Right cardiac atrium (tissue), 5 donors: ENCODE measurements around the gene CPNE4. TPM values are rescaled to one million over a fixed set of nuclear protein-coding genes. Genes with fewer than 3 reads are reported as not detected.
"Not testable (repeated sequence)": the region's sequence is repeated elsewhere in the genome, so short reads cannot be mapped to it uniquely, and the experiment has no call there.

Experiments
- ATAC-seq, 2 donors: fragments of 200-7000 bp; cut with Tn5 transposase; one replicate each; pipeline versions ENCODE4 v1.8.0 to v1.9.1; 2020; ENCODE audit warnings: moderate library complexity in 2 of 2, mild to moderate bottlenecking in 1 of 2
- DNase-seq, 3 donors: peaks; one replicate each; pipeline ENCODE4 v3.0.0-alpha.2; 2020
- H3K27ac ChIP-seq: one replicate; pipeline ENCODE4 v1.5.1; 2013; ENCODE audit warnings: mild to moderate bottlenecking, low read length, control low read depth, moderate library complexity
- H3K27me3 ChIP-seq: one replicate; pipeline ENCODE4 v1.6.1; 2013; ENCODE audit not compliant: control insufficient read depth, insufficient read depth
- H3K4me1 ChIP-seq: one replicate; pipeline ENCODE4 v1.6.1; 2013; ENCODE audit warnings: low read length; ENCODE audit not compliant: control insufficient read depth, insufficient read depth
- H3K4me3 ChIP-seq: one replicate; pipeline ENCODE4 v1.5.1; 2013; ENCODE audit warnings: low read length, control low read depth
- H3K9me3 ChIP-seq: one replicate; pipeline ENCODE4 v1.6.1; 2013; ENCODE audit warnings: low read length; ENCODE audit not compliant: control insufficient read depth
- WGBS: extraction: QIAGEN DNeasy Blood & Tissue Kit; methylation state at CpG from one replicate; pipeline ENCODE4 v1.1.7; 2013; 5-methylcytosine and 5-hydroxymethylcytosine counted together
- intact Hi-C, 4 donors: fragments of 100-400 bp; cut with DNase I; formaldehyde crosslinking; loops; one replicate each; pipeline versions ENCODE4 v1.11.0 to v1.14.0; 2022 to 2023
- polyA plus RNA-seq: library from polyadenylated mRNA; stranded (reverse); fragments of 200-250 nt; gene quantifications from one replicate; pipeline ENCODE4 v1.2.3, GENCODE V29; 2013
- total RNA-seq, 4 donors: library from RNA; stranded (reverse); fragmentation: NEBNext Ultra II Directional; extraction: Animal tissue kit (Norgen Biotek cat#: 25700); gene quantifications; one replicate each; pipeline ENCODE4 v1.2.1, GENCODE V29; 2021
- donor health status: healthy with polysubstance abuse.
- donor health status: DM: no; HTN: yes; CAD: no.
- donor health status: DM: no; HTN: no; CAD: no.
- donor health status: DM: no; HTN: yes; CAD: no; lungs with severe emphysema.
- donor health status: DM: yes; HTN: yes; CAD: no.

Gene CPNE4
- total and polyA plus RNA-seq, 5 donors: 0.79 to 9.6 (median 2.1) TPM

DNA sequence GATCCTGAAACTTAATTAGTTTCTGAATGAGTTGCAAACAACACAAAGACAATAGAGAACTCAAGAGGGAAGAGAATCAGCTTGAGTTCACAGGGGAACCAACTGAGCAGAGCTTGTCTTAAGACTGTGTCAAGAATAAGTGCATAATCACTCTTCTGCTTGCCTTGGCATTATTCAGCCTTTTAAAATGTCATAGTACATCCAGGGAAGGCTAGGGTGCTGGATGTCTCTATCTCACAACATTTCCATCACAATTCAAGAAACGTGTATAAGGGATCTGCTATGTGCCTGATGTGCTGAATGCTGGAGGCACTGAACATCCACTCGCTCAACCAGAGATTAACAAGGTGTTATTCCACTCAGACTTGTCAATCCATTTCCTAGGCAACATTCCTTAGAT lies 122.6 kb downstream of the CPNE4 start:
- 44% methylated on average over 2 of the region's 2 CpGs for WGBS
- Histone ChIP-seq H3K4me1 (no peaks in the 10 kb centered on the region), H3K27ac (no peak overlapping the region), H3K4me3 (no peak overlapping the region), H3K9me3 (no peaks in the 10 kb centered on the region), H3K27me3 (no peaks in the 10 kb centered on the region)
- intact Hi-C loops: no loop called here
- ATAC-seq: no peak
- no peak for DNase-seq

DNA sequence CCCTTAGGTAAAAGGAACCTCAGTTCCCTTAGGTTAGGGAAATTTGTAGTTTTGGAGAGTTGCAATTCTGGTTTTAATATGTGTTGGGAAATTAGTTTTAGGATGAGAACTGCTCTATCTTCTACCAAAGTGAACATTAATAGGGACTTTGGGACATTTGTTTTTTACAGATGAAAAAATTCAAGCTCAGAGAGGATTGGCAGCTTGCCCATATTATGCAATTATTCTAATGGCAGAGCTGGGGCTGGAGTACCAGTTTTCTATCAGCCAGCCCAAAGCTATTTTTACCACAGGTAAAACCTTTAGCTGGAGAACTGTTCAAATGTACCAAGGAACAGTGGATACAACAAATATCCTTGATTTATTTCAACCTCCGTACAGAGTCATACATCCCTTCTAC lies 127.0 kb downstream of the CPNE4 start:
- H3K4me3 ChIP-seq: no peak overlapping the region
- no peaks in the 10 kb centered on the region for H3K27me3 ChIP-seq
- DNase-seq (no peak), ATAC-seq (no peak)
- no peaks in the 10 kb centered on the region for H3K9me3 ChIP-seq
- intact Hi-C loops: no loop called here
- 64% methylated on average over 1 of the region's 1 CpG for WGBS
- H3K4me1 ChIP-seq: no peaks in the 10 kb centered on the region
- H3K27ac ChIP-seq: no peak overlapping the region

DNA sequence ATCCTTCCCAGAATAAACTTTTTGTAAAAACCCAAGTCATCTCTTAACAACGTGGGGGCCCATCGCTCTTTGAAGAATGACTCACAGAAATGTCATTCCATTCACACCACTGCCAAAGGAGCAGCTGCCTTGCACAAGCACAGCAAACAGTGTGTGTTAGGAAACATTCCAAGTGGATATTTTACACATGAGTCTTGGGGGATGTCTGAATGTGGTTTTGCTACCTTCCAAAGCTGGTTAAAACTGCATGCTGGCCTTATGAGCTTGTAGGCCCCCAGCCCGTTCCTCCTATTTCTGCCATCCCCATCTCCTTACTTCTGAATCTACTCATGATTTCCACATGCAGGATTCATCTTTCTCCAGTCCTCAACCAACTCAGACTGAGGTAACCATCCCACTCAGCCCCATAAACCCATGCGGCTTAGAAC lies 130.8 kb downstream of the CPNE4 start:
- no peak overlapping the region for H3K4me3 ChIP-seq
- DNase-seq (no peak), ATAC-seq (no peak)
- 71% methylated on average over 4 of the region's 4 CpGs for WGBS
- H3K4me1 ChIP-seq: no peaks in the 10 kb centered on the region
- intact Hi-C loops: no loop called here
- no peaks in the 10 kb centered on the region for H3K27me3 ChIP-seq
- H3K9me3 ChIP-seq: no peaks in the 10 kb centered on the region
- no peak overlapping the region for H3K27ac ChIP-seq

DNA sequence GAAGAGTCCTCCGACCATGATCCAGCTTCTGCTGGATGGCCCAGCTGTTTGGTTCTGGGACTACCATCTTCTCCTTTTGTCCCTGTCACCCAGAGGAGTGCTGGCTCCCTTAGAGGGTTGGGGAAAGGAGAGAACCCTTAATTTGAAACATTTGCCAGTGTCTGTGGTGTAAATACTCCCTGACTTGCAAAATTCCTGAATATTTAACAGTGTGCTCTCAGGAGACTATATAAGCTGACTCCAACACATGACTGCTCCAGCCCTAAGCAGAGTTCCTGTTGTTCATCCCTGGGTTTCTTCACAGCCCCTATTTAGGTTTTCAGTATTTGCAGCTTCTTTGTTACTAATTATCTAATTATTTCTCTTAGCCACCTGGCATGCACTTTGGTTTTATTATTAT lies 133.1 kb downstream of the CPNE4 start:
- no peak for ATAC-seq
- no peaks in the 10 kb centered on the region for H3K4me1 ChIP-seq
- H3K4me3 ChIP-seq: no peak overlapping the region
- H3K27me3 ChIP-seq: no peaks in the 10 kb centered on the region
- no peaks in the 10 kb centered on the region for H3K9me3 ChIP-seq
- DNase-seq: no peak
- 85% methylated on average over 1 of the region's 1 CpG for WGBS
- intact Hi-C loops: no loop called here
- H3K27ac ChIP-seq: no peak overlapping the region

DNA sequence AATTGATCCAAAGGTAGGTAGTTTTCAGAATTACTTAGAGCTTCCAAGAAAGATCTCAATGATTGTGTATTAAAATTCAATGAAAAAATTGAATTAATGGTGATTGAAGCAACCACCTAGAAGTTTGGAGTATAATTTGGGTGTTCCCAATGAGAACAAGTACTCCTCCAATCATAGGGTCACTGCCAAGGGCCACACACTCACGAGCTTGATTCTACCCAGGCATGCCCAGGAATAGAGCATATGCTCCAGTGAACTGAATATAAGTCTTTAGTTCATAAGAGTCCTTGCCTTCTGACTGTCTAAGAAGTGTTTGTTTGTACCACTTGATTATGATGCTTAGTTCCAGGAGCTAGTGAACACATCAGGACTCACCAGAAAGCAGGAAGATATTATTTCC lies 133.9 kb downstream of the CPNE4 start:
- no peak overlapping the region for H3K27ac ChIP-seq
- H3K4me3 ChIP-seq: no peak overlapping the region
- intact Hi-C loops: no loop called here
- H3K4me1 ChIP-seq: no peaks in the 10 kb centered on the region
- DNase-seq (no peak), ATAC-seq (no peak)
- 67% methylated on average over 1 of the region's 1 CpG for WGBS
- H3K9me3 ChIP-seq: no peaks in the 10 kb centered on the region
- no peaks in the 10 kb centered on the region for H3K27me3 ChIP-seq

DNA sequence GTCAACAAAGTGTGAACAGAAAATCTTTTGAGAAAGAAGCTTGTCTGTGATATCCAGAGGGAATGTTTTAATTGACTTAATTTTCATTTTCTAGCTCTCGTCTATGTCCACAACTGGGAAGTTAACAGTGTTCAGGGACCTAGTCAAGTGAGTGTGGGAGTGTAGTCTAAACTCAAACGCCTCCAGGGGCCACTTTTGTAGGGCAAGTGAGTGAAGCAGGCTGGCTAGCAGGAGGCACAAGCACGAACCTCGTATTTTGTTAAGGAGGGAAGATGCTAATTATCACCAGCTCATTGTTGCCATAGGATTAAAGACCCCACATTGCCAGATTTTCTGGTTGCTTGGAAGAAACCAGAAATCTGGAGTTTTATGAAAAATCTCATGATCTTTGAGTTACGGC lies 135.8 kb downstream of the CPNE4 start:
- no peak overlapping the region for H3K4me3 ChIP-seq
- H3K27ac ChIP-seq: no peak overlapping the region
- no peaks in the 10 kb centered on the region for H3K4me1 ChIP-seq
- no peaks in the 10 kb centered on the region for H3K9me3 ChIP-seq
- WGBS: 43% methylated on average over 5 of the region's 5 CpGs
- H3K27me3 ChIP-seq: no peaks in the 10 kb centered on the region
- DNase-seq (no peak), ATAC-seq (no peak)
- intact Hi-C loops: no loop called here

DNA sequence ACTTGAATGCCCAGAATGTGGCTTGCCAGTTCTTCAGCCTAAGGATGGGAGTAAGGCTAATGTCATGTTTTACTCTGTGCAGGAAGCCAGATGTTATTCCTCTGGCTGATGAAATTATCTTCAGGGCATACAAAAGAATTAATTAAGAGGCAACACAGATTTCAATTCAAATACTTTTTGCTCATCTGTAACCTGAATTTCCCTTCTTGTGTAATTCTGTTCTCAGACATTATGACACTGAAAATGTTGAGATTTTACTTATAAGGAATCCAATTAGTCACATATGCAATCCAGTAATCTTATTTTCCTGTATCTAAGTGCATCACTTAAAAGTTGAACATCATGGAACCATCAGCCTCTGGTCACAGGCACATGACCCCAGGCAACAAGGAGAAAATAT lies 136.5 kb downstream of the CPNE4 start:
- DNase-seq (no peak), ATAC-seq (no peak)
- no peak overlapping the region for H3K4me3 ChIP-seq
- intact Hi-C loops: no loop called here
- no peaks in the 10 kb centered on the region for H3K4me1 ChIP-seq
- H3K27me3 ChIP-seq: no peaks in the 10 kb centered on the region
- no peaks in the 10 kb centered on the region for H3K9me3 ChIP-seq
- no peak overlapping the region for H3K27ac ChIP-seq

DNA sequence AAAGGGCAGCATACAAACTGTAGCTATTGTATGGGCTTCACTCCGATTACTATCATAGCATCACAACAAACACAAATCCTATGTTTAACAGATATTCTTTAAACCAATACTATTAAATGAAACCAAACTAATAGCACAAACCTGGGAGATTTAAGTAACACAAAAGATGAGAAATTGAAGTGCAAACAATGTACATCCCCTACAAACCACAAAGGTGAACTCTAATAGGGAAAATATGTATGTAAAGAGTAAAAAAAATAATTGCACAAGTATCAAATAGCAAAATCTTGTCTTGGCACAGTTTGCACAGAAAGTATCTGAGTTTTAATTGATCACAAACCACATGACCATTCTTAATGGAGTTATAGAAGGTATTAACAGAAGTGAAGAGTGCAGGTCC lies 138.5 kb downstream of the CPNE4 start:
- WGBS: 96% methylated on average over 1 of the region's 1 CpG
- intact Hi-C loops: no loop called here
- ATAC-seq: no peak

DNA sequence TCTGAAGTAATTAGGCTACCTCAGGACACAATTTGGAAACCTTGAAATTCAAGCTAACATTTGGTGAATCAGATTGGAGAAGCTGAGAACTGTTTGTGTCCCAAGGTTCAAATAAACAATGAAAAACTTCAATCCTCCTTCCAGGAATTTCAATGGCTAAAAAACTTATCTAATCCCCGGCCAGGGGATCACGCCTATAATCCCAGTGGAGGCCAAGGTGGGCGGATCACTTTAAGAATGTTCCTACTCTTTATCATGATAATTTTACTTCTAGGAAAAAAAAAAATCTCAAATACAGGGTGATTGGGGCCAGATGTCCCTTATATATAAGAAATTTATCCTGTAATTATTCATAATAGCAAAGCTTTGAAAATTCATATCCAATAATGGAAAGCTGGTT lies 139.0 kb downstream of the CPNE4 start:
- intact Hi-C loops: no loop called here
- no peak overlapping the region for H3K4me3 ChIP-seq
- DNase-seq (no peak), ATAC-seq (no peak)
- no peaks in the 10 kb centered on the region for H3K27me3 ChIP-seq
- no peaks in the 10 kb centered on the region for H3K9me3 ChIP-seq
- H3K27ac ChIP-seq: no peak overlapping the region
- H3K4me1 ChIP-seq: no peaks in the 10 kb centered on the region
- 71% methylated on average over 3 of the region's 3 CpGs for WGBS

More for the DNA sequence above, 138.5 kb downstream of the CPNE4 start:
- DNase-seq: no peak
- H3K27me3 ChIP-seq: no peaks in the 10 kb centered on the region
- H3K4me3 ChIP-seq: no peak overlapping the region
- no peaks in the 10 kb centered on the region for H3K9me3 ChIP-seq
- no peak overlapping the region for H3K27ac ChIP-seq
- no peaks in the 10 kb centered on the region for H3K4me1 ChIP-seq

DNA sequence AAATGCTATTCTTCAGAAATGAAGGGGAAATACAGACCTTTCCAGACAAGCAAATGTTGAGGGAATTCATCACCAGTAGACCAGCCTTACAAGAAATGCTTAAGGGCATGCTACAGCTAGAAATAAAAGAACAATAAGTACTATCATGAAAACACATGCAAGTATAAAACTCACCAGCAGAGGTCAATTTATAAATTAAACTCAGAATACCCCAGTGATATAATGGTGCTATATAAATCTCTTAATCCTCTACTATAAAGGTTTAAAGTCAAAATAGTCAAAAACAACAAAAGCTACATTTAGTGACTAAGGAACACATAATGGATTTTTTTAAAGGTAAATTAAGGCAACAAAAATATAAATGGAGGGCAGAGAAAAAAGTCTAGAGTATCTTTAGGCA lies 142.5 kb downstream of the CPNE4 start:
- Histone ChIP-seq H3K4me3 (no peak overlapping the region), H3K9me3 (no peaks in the 10 kb centered on the region), H3K27ac (no peak overlapping the region), H3K27me3 (no peaks in the 10 kb centered on the region), H3K4me1 (no peaks in the 10 kb centered on the region)
- no peak for DNase-seq
- intact Hi-C loops: no loop called here
- ATAC-seq: no peak

DNA sequence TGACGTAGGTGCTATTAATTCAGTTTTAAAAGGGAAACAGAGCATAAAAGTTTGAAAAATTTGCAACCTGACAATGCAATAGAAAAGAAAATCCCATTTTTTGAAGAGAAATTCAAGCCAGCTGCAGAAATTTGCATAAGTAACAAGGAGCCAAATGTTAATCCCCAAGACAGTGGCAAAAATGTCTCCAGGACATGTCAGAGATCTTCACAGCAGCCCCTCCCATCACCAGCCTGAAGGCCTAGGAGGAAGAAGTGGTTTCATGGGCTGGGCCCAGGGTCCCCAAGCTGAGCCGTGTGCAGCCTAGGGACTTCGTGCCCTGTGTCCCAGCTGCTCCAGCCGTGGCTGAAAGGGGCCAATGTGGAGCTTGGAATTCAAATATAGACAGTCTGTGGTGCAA lies 148.9 kb downstream of the CPNE4 start:
- H3K4me3 ChIP-seq, H3K27me3 ChIP-seq, H3K9me3 ChIP-seq, H3K4me1 ChIP-seq, DNase-seq, H3K27ac ChIP-seq, ATAC-seq, intact Hi-C loops: not testable (repeated sequence)
- 67% methylated on average over 4 of the region's 4 CpGs for WGBS

DNA sequence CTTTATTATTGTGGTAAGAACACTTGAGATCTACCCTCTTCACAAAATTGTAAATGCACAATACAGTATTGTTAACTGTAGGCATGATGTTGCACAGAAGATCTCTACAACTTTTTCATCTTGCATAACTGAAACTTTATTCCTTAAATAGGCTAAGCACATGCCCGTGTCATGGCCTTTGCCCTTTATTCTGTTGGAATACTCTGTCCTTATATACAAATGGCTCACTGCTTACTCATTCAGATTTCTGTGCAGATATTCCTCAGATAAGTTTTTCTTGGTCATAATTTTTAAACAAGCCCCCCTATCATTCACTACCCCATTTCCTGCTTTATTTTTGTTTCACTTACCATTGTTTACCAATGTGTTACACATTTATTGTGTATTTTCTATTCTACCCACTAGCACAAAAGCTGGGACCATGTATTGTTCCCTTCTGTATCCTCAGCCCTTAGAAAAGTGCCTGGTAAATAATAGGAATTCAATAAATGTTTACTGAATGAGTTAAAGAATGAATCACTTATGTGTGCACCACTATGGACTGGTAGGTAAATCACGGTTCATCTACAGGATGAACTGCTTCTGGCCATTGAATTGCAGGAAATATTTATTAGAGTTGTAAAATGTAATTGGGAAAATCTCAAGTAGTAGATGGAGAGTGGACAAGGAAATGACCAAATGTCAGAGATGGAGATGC lies 151.0 kb downstream of the CPNE4 start:
- intact Hi-C loops: no loop called here
- WGBS: 38% methylated on average over 2 of the region's 2 CpGs
- H3K9me3 ChIP-seq: no peaks in the 10 kb centered on the region

More for the DNA sequence above, 151.0 kb downstream of the CPNE4 start:
- H3K27me3 ChIP-seq: no peaks in the 10 kb centered on the region
- DNase-seq: no peak
- no peaks in the 10 kb centered on the region for H3K4me1 ChIP-seq
- no peak for ATAC-seq
- H3K27ac ChIP-seq: no peak overlapping the region
- H3K4me3 ChIP-seq: no peak overlapping the region
